PFSK-1 (cell line): Measurements from ENCODE around the gene PCNT.

ENCODE experiments used
- FOXP2 ChIP-seq: optimal IDR thresholded peaks from 2 replicates; pipeline ENCODE3; 2011; ENCODE audit warnings: borderline replicate concordance, control low read depth, inconsistent platforms; ENCODE audit not compliant: insufficient read depth; ENCODE audit errors: extremely low read length, extremely low read depth
- POLR2AphosphoS5 ChIP-seq: IDR thresholded peaks from 2 replicates; pipeline ENCODE4 v1.6.1; 2012; ENCODE audit warnings: low read depth, mild to moderate bottlenecking, control low read depth, low read length, moderate library complexity
- REST ChIP-seq, 2 experiments: IDR thresholded peaks; 2 replicates each; pipeline versions ENCODE4 v1.6.1 to v1.8.0; 2011 to 2012; ENCODE audit warnings: low read depth in 2 of 2, low read length in 2 of 2, control low read depth in 1 of 2, inconsistent platforms in 1 of 2, mild to moderate bottlenecking in 1 of 2, moderate library complexity in 1 of 2; ENCODE audit not compliant: insufficient read depth in 1 of 2
- SIN3A ChIP-seq: IDR thresholded peaks from 2 replicates; pipeline ENCODE4 v1.6.1; 2012; ENCODE audit warnings: mild to moderate bottlenecking, low read length, moderate library complexity, borderline replicate concordance; ENCODE audit not compliant: insufficient read depth
- TAF1 ChIP-seq: IDR thresholded peaks from 2 replicates; pipeline ENCODE4 v1.6.1; 2012; ENCODE audit warnings: low read length, control low read depth, borderline replicate concordance; ENCODE audit not compliant: insufficient read depth

The PCNT gene

GRCh38 chr21:46491553-46491952 is 167.6 kb downstream of the PCNT start:
- TF ChIP-seq REST (IDR thresholded peaks at IDR 0.05; ENCODE audit: insufficient read depth in 1 of 2, low read depth in 2 of 2, low read length in 2 of 2) = no peak

- TF ChIP-seq SIN3A = no peak
- TF ChIP-seq TAF1 = no peak
- TF ChIP-seq FOXP2 = no peak
- no peak for TF ChIP-seq POLR2AphosphoS5
- TF ChIP-seq REST (IDR thresholded peaks at IDR 0.05; ENCODE audit: insufficient read depth in 1 of 2, low read depth in 2 of 2, low read length in 2 of 2) = no peak
Observed at GRCh38 chr21:46492851-46493250, 168.9 kb downstream of the PCNT start.

- no peak for TF ChIP-seq TAF1
- no peak for TF ChIP-seq REST (IDR thresholded peaks at IDR 0.05; ENCODE audit: insufficient read depth in 1 of 2, low read depth in 2 of 2, low read length in 2 of 2)
- no peak for TF ChIP-seq SIN3A
- no peak for TF ChIP-seq POLR2AphosphoS5
- no peak for TF ChIP-seq FOXP2
Observed at GRCh38 chr21:46493828-46494227, 169.9 kb downstream of the PCNT start.
